WTC11 (cell line): ENCODE measurements around the gene PHLDA2.

ENCODE experiments used
- ATF2 ChIP-seq: sonication (generic); formaldehyde crosslinking; IDR thresholded peaks from 2 replicates; pipeline ENCODE4 v1.8.1; 2022; ENCODE audit warnings: low read depth, missing genetic modification reagents, borderline replicate concordance
- CREB1 ChIP-seq: sonication (generic); formaldehyde crosslinking; IDR thresholded peaks from 2 replicates; pipeline ENCODE4 v1.8.0; 2023; ENCODE audit warnings: mild to moderate bottlenecking, missing genetic modification reagents
- CTCF ChIP-seq: fragments of 200-600 bp; IDR thresholded peaks from 2 replicates; pipeline ENCODE4 v1.8.0; 2022; ENCODE audit warnings: antibody characterized with exemption
- ESRRA ChIP-seq: sonication (generic); formaldehyde crosslinking; IDR thresholded peaks from 2 replicates; pipeline ENCODE4 v1.8.1; 2022; ENCODE audit warnings: mild to moderate bottlenecking, missing genetic modification reagents, borderline replicate concordance
- ETV6 ChIP-seq: sonication (generic); formaldehyde crosslinking; IDR thresholded peaks from 2 replicates; pipeline ENCODE4 v1.8.1; 2022; ENCODE audit warnings: mild to moderate bottlenecking, missing genetic modification reagents
- FOXK1 ChIP-seq: sonication (generic); formaldehyde crosslinking; IDR thresholded peaks from 2 replicates; pipeline ENCODE4 v1.8.0; 2022; ENCODE audit warnings: mild to moderate bottlenecking, moderate library complexity, missing genetic modification reagents
- JAZF1 ChIP-seq: fragments of 250-450 bp; sonication (Bioruptor Pico); IDR thresholded peaks from 2 replicates; pipeline ENCODE4 v1.9.0; 2021; ENCODE audit warnings: moderate library complexity, mild to moderate bottlenecking, inconsistent platforms
- MAX ChIP-seq: sonication (generic); formaldehyde crosslinking; IDR thresholded peaks from 2 replicates; pipeline ENCODE4 v1.8.0; 2022; ENCODE audit warnings: mild to moderate bottlenecking, missing genetic modification reagents
- MLX ChIP-seq: sonication (generic); formaldehyde crosslinking; IDR thresholded peaks from 2 replicates; pipeline ENCODE4 v1.8.1; 2023; ENCODE audit warnings: mild to moderate bottlenecking, missing genetic modification reagents, moderate library complexity
- MYBL2 ChIP-seq: sonication (generic); formaldehyde crosslinking; IDR thresholded peaks from 2 replicates; pipeline ENCODE4 v1.8.1; 2023; ENCODE audit warnings: mild to moderate bottlenecking, moderate library complexity, missing genetic modification reagents
- PRDM15 ChIP-seq: sonication (generic); formaldehyde crosslinking; IDR thresholded peaks from 2 replicates; pipeline ENCODE4 v1.8.0; 2022; ENCODE audit warnings: missing genetic modification reagents
- USF2 ChIP-seq: sonication (generic); formaldehyde crosslinking; IDR thresholded peaks from 2 replicates; pipeline ENCODE4 v1.8.1; 2023; ENCODE audit warnings: mild to moderate bottlenecking, missing genetic modification reagents, moderate library complexity
- ZNF232 ChIP-seq: sonication (generic); formaldehyde crosslinking; IDR thresholded peaks from 2 replicates; pipeline ENCODE4 v1.8.0; 2022; ENCODE audit warnings: mild to moderate bottlenecking, missing genetic modification reagents
- ZNF263 ChIP-seq: sonication (generic); formaldehyde crosslinking; IDR thresholded peaks from 2 replicates; pipeline ENCODE4 v1.8.1; 2022; ENCODE audit warnings: low read depth, mild to moderate bottlenecking, moderate library complexity, missing genetic modification reagents

GRCh38 chr11:2898366-2899079, 30.7 kb downstream of the PHLDA2 start:
- no peak for TF ChIP-seq CTCF
- no peak for TF ChIP-seq MYBL2 (CRISPR knock-in tag)
- no peak for TF ChIP-seq MAX (CRISPR knock-in tag)
- TF ChIP-seq ZNF263 (CRISPR knock-in tag), result no peak
- no peak for TF ChIP-seq FOXK1 (CRISPR knock-in tag)
- TF ChIP-seq ETV6 (CRISPR knock-in tag), result no peak
- TF ChIP-seq MLX (CRISPR knock-in tag), result no peak
- no peak for TF ChIP-seq ZNF232 (CRISPR knock-in tag)
- TF ChIP-seq CREB1 (CRISPR knock-in tag), result no peak
- no peak for TF ChIP-seq ESRRA (CRISPR knock-in tag)
- no peak for TF ChIP-seq USF2 (CRISPR knock-in tag)
- no peak for TF ChIP-seq JAZF1
- no peak for TF ChIP-seq PRDM15 (CRISPR knock-in tag)
- TF ChIP-seq ATF2 (CRISPR knock-in tag), result no peak
